GM12873 (cell line): Measurements from ENCODE around the gene PDGFC.

Experiments used
- TF ChIP-seq, protein P1 (sequence below): IDR thresholded peaks from 2 replicates; pipeline ENCODE4 v1.5.1; 2012; ENCODE audit warnings: low read depth, mild to moderate bottlenecking, moderate library complexity, low read length, control low read depth; ENCODE audit not compliant: insufficient read depth; ENCODE audit errors: missing control alignments

PDGFC gene

DNA sequence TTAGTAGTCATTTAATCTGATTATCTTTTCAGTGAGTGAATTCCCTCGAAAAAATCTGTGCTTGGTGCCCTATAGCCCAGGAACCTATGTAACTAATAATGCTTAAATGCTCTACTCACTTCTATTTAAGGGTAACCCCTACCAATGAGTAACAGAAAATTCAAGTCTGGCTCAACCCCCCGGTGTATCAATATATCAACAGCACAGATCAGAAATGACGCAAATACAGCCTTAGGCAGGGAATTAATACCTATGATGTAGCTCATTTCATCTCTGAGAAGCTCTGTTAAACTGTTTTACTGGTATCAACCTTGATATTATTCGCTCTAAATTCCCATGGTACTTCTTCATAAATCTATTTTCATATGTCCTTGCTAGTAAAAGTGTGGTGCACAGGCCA lies 28.6 kb downstream of the PDGFC start:
- TF ChIP-seq, protein P1, sequence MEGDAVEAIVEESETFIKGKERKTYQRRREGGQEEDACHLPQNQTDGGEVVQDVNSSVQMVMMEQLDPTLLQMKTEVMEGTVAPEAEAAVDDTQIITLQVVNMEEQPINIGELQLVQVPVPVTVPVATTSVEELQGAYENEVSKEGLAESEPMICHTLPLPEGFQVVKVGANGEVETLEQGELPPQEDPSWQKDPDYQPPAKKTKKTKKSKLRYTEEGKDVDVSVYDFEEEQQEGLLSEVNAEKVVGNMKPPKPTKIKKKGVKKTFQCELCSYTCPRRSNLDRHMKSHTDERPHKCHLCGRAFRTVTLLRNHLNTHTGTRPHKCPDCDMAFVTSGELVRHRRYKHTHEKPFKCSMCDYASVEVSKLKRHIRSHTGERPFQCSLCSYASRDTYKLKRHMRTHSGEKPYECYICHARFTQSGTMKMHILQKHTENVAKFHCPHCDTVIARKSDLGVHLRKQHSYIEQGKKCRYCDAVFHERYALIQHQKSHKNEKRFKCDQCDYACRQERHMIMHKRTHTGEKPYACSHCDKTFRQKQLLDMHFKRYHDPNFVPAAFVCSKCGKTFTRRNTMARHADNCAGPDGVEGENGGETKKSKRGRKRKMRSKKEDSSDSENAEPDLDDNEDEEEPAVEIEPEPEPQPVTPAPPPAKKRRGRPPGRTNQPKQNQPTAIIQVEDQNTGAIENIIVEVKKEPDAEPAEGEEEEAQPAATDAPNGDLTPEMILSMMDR, result no peak

DNA sequence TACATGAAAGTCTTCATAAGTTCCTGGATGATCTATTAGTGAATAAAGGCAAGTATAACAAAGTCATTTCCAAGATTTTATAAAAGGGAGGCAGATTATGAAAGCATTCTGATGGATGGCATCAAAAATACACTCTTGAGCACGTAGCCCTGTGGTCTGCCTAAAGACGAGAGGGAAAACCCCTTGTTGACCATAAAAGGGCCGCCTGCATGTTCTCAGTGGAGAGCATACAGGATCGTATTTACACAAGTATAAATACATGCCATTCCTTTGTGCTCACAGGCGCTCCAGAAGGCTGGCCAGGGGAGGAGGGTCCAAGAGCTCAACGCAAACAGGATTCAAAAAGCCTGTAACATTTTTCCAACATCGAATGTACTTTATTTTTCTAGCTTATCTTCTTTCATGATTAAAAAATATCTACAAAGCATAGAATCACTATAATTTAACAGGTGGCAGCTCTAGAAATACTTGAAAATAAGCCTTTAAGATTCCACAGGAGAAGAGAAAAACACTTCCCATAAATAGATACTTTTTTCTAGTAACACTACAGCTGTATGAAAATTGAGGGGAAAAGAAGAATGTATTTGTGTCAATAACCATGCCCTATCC lies 29.6 kb downstream of the PDGFC start:
- TF ChIP-seq, protein P1, result no peak

DNA sequence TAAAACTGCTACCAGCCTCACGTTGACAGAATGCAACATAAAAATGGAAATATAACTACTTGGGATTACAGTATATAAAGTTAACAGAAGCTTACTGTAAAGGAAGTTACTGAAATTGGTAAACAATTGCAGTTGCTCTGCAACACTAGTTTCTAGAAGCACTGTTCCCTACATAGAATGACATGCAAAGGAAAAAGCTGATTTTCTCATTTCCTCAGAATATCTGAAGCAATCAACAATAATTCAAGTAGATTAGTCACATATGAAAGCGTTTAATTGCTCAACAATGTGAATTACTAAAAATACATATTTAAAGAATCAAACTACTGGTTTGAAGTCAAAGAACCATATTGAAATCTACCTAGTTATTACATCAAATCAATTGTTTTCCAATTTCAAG lies 31.8 kb downstream of the PDGFC start:
- TF ChIP-seq, protein P1, result no peak

DNA sequence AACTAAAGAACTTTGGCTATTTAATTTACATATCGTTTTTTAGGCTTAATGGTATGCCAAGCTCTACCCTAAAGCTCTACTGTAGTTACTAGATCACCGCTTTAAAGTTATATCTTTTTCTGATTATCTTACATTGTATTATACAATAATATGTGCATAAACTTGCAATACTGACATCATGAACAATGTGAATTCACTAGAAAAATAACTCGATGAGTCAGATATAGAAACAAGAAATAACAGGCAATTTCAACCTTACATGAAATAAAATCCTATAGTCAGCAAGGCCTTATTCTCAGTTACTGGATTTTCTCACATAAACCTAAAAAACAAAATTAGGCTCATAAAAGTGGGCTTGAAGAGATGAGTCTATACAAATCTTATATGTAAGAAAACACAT lies 32.5 kb downstream of the PDGFC start:
- TF ChIP-seq, protein P1, result no peak

DNA sequence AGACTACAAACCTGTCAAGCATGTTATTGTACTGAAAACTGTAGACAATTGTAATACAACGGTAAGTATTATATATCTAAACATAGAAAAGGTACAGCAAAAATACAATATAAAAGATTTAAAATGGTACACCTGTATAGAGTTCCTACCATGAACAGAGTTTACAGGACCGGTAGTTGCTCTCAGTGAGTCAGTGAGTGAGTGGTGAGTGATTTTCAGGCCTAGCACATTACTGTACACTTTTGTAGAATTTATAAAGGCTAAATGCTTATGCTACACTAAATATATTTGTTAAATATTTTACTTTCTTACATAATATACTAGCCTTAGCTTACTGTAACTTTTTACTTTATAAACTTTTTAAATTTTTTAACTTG lies 37.4 kb downstream of the PDGFC start:
- TF ChIP-seq, protein P1, result no peak

DNA sequence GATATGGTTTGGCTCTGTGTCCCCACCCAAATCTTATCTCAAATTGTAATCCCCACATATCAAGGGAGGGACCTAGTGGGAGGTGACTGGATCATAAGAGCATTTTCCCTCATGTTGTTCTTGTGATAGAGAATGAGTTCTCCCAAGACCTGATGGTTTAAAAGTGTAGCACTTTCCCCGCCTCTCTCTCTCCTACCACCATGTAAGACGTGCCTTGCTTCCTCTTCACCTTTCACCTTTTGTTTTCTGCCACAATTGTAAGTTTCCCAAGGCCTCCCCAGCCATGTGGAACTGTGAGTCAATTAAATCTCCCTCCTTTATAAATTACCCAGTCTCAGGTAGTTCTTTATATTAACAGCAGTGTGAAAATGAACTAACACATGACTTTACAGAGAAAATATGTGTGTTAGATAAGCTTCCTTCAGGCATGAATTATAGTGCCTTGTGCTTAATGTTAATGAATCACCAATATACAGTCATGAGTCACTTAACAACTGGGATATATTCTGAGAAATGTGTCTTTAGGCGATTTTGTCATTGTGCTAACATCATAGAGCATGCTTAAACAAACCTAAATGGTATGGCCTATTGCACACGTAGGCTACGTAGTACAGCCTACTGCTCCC lies 37.9 kb downstream of the PDGFC start:
- TF ChIP-seq, protein P1, result no peak

DNA sequence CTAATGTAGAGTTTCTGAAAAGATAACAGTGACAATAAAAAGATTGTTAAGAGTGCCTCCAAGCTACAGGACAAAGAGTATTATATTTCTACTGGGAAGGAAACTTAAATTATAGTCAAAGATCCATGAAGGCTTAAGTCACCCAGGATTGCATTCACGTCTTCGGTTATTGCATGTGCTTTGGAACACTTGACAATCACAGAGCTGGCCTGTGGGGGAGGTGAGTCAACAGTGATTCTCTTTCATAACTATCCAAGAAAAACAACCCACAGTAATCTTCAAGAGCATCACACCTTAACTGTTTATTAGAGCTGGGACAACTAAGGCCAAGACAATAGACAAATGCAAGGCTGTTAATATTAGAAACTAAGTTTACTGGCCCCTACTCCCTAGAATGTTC lies 40.3 kb downstream of the PDGFC start:
- TF ChIP-seq, protein P1, result no peak
